Liver (tissue), 9 donors: Measurements from ENCODE around the gene TFB2M. TPM values are rescaled to one million over a fixed set of nuclear protein-coding genes. Genes with fewer than 3 reads are reported as not detected.

Source experiments
- DNase-seq: peaks from one replicate; pipeline ENCODE4 v3.0.0-alpha.2; 2017; ENCODE audit warnings: low spot score
- H3K27ac ChIP-seq, 2 donors: one replicate each; pipeline ENCODE4 v1.7.0; 2013; ENCODE audit warnings: inconsistent platforms in 2 of 2, low read length in 2 of 2, control low read depth in 1 of 2, low read depth in 1 of 2, mild to moderate bottlenecking in 1 of 2
- H3K27me3 ChIP-seq, 4 donors: one replicate each; pipeline versions ENCODE4 v1.6.1 to v1.7.0; 2013; ENCODE audit warnings: low read length in 3 of 4, inconsistent platforms in 1 of 4, mild to moderate bottlenecking in 1 of 4, moderate library complexity in 1 of 4; ENCODE audit not compliant: control insufficient read depth in 4 of 4, insufficient read depth in 4 of 4
- H3K36me3 ChIP-seq, 4 donors: one replicate each; pipeline versions ENCODE4 v1.6.1 to v1.7.0; 2013; ENCODE audit warnings: low read length in 3 of 4, mild to moderate bottlenecking in 3 of 4, low read depth in 1 of 4, moderate library complexity in 1 of 4; ENCODE audit not compliant: control insufficient read depth in 4 of 4, insufficient read depth in 3 of 4
- H3K4me1 ChIP-seq, 4 donors: one replicate each; pipeline versions ENCODE4 v1.6.1 to v1.7.0; 2013; ENCODE audit warnings: low read length in 3 of 4, mild to moderate bottlenecking in 3 of 4, moderate library complexity in 1 of 4; ENCODE audit not compliant: control insufficient read depth in 4 of 4, insufficient read depth in 4 of 4
- H3K4me3 ChIP-seq, 3 donors: one replicate each; pipeline versions ENCODE4 v1.6.1 to v1.7.0; 2013; ENCODE audit warnings: low read length in 3 of 3, control low read depth in 1 of 3, low read depth in 1 of 3, mild to moderate bottlenecking in 1 of 3
- H3K9ac ChIP-seq, 2 donors: one replicate each; pipeline ENCODE4 v1.7.0; 2013; ENCODE audit warnings: low read length in 2 of 2, mild to moderate bottlenecking in 2 of 2, moderate library complexity in 2 of 2, control low read depth in 1 of 2, low read depth in 1 of 2
- H3K9me3 ChIP-seq, 4 donors: one replicate each; pipeline versions ENCODE4 v1.6.1 to v1.7.0; 2013; ENCODE audit warnings: low read length in 3 of 4; ENCODE audit not compliant: control insufficient read depth in 4 of 4
- EGR1 ChIP-seq, 2 donors: IDR thresholded peaks; 2 replicates each; pipeline ENCODE4 v1.6.1; 2016 to 2018; ENCODE audit warnings: antibody characterized with exemption in 2 of 2, low read depth in 2 of 2
- FOXA2 ChIP-seq: IDR thresholded peaks from 2 replicates; pipeline ENCODE4 v1.6.1; 2016; ENCODE audit warnings: antibody characterized with exemption
- GABPA ChIP-seq, 2 donors: IDR thresholded peaks in 1 of 2; conservative IDR thresholded peaks in 1 of 2; 2 replicates each; pipeline ENCODE4 v1.6.1; 2016; ENCODE audit warnings: antibody characterized with exemption in 2 of 2, mild to moderate bottlenecking in 1 of 2, moderate library complexity in 1 of 2
- JUND ChIP-seq, 2 donors: IDR thresholded peaks; 2 replicates each; pipeline ENCODE4 v1.6.1; 2016; ENCODE audit warnings: antibody characterized with exemption in 2 of 2
- NR2F2 ChIP-seq: IDR thresholded peaks from 2 replicates; pipeline ENCODE4 v1.6.1; 2016; ENCODE audit warnings: antibody characterized with exemption
- RXRA ChIP-seq, 2 donors: IDR thresholded peaks; 2 replicates each; pipeline ENCODE4 v1.6.1; 2017 to 2018; ENCODE audit warnings: antibody characterized with exemption in 2 of 2, mild to moderate bottlenecking in 1 of 2
- TAF1 ChIP-seq: conservative IDR thresholded peaks from 2 replicates; pipeline ENCODE4 v1.6.1; 2016; ENCODE audit warnings: antibody characterized with exemption, mild to moderate bottlenecking
- WGBS: extraction: QIAGEN DNeasy Blood & Tissue Kit; methylation state at CpG from one replicate; pipeline ENCODE4 v1.1.7; 2013; 5-methylcytosine and 5-hydroxymethylcytosine counted together
- polyA plus RNA-seq, 2 donors: library from polyadenylated mRNA; stranded (reverse) in 1 of 2; unstranded in 1 of 2; fragments of 200-250 nt in 1 of 2; fragments of >200 nt in 1 of 2; fragmentation: Nextera tagmentation in 1 of 2; extraction: Ambion mirVana in 1 of 2; gene quantifications; one replicate each; pipeline versions ENCODE4 v1.2.1 to v1.2.3, GENCODE V29; 2013 to 2015
- total RNA-seq, 2 donors: library from RNA; depleted of rRNA; stranded (reverse); fragments of >200 nt; gene quantifications; one replicate each; pipeline ENCODE4 v1.2.3, GENCODE V29; 2014
- TF ChIP-seq, protein P1 (sequence below): IDR thresholded peaks from 2 replicates; pipeline ENCODE4 v1.6.1; 2016; ENCODE audit warnings: antibody characterized with exemption, mild to moderate bottlenecking
- TF ChIP-seq, protein P2 (sequence below): IDR thresholded peaks from 2 replicates; pipeline ENCODE4 v1.6.1; 2016; ENCODE audit warnings: antibody characterized with exemption
- TF ChIP-seq, protein P3 (sequence below): IDR thresholded peaks from 2 replicates; pipeline ENCODE4 v1.6.1; 2016; ENCODE audit warnings: antibody characterized with exemption
- TF ChIP-seq, protein P4 (sequence below): fragments of 150-350 bp; IDR thresholded peaks from 2 replicates; pipeline ENCODE4 v1.5.1; 2017; ENCODE audit warnings: improper control_type of control experiment, low read depth, low read length; ENCODE audit not compliant: missing input control
- donor health status: healthy.
- donor health status: healthy.
- donor health status: healthy.
- donor health status: healthy.
- donor health status: healthy.

TFB2M gene
- total and polyA plus RNA-seq, 4 donors: 15.0 to 26.4 (median 23.5) TPM

DNA sequence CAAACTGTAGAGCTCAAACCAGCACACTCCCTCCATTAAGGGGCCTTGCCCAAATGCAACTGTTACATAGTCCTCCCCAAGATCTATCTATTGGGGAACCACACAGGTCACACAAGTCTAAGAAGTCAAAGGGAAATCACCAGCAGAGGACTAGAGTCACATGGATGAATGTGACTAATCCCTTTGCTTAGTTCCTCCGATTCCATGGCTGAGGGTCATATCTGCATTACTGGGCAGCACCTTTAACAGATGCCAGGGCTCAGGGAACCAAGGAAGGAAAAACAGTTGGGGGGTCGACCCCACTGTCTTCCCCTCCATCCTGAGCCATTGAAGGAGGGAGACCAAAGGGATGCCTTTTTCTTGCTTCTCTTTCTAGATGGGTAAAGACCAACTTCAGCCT lies 35.6 kb downstream of the TFB2M start:
- 67% methylated on average over 2 of the region's 2 CpGs for WGBS
- Histone ChIP-seq H3K9me3 (peaks cover 0 to 16% (median 6%) of the 10 kb centered on the region in 4 donors), H3K4me1 (no peaks in the 10 kb centered on the region), H3K27ac (no peak overlapping the region), H3K27me3 (no peaks in the 10 kb centered on the region), H3K9ac (no peak overlapping the region), H3K4me3 (peak overlapping the region in 1 of 3 donors; percentile 50), H3K36me3 (no peaks in the 10 kb centered on the region)
- DNase-seq: no peak
- TF ChIP-seq NR2F2 (no peak), RXRA (IDR thresholded peaks at IDR 0.05) (no peak), TAF1 (no peak), JUND (IDR thresholded peaks at IDR 0.05) (no peak), FOXA2 (no peak)
- TF ChIP-seq, protein P1, sequence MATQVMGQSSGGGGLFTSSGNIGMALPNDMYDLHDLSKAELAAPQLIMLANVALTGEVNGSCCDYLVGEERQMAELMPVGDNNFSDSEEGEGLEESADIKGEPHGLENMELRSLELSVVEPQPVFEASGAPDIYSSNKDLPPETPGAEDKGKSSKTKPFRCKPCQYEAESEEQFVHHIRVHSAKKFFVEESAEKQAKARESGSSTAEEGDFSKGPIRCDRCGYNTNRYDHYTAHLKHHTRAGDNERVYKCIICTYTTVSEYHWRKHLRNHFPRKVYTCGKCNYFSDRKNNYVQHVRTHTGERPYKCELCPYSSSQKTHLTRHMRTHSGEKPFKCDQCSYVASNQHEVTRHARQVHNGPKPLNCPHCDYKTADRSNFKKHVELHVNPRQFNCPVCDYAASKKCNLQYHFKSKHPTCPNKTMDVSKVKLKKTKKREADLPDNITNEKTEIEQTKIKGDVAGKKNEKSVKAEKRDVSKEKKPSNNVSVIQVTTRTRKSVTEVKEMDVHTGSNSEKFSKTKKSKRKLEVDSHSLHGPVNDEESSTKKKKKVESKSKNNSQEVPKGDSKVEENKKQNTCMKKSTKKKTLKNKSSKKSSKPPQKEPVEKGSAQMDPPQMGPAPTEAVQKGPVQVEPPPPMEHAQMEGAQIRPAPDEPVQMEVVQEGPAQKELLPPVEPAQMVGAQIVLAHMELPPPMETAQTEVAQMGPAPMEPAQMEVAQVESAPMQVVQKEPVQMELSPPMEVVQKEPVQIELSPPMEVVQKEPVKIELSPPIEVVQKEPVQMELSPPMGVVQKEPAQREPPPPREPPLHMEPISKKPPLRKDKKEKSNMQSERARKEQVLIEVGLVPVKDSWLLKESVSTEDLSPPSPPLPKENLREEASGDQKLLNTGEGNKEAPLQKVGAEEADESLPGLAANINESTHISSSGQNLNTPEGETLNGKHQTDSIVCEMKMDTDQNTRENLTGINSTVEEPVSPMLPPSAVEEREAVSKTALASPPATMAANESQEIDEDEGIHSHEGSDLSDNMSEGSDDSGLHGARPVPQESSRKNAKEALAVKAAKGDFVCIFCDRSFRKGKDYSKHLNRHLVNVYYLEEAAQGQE: no peak
- TF ChIP-seq, protein P2, sequence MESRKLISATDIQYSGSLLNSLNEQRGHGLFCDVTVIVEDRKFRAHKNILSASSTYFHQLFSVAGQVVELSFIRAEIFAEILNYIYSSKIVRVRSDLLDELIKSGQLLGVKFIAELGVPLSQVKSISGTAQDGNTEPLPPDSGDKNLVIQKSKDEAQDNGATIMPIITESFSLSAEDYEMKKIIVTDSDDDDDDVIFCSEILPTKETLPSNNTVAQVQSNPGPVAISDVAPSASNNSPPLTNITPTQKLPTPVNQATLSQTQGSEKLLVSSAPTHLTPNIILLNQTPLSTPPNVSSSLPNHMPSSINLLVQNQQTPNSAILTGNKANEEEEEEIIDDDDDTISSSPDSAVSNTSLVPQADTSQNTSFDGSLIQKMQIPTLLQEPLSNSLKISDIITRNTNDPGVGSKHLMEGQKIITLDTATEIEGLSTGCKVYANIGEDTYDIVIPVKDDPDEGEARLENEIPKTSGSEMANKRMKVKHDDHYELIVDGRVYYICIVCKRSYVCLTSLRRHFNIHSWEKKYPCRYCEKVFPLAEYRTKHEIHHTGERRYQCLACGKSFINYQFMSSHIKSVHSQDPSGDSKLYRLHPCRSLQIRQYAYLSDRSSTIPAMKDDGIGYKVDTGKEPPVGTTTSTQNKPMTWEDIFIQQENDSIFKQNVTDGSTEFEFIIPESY: no peak

DNA sequence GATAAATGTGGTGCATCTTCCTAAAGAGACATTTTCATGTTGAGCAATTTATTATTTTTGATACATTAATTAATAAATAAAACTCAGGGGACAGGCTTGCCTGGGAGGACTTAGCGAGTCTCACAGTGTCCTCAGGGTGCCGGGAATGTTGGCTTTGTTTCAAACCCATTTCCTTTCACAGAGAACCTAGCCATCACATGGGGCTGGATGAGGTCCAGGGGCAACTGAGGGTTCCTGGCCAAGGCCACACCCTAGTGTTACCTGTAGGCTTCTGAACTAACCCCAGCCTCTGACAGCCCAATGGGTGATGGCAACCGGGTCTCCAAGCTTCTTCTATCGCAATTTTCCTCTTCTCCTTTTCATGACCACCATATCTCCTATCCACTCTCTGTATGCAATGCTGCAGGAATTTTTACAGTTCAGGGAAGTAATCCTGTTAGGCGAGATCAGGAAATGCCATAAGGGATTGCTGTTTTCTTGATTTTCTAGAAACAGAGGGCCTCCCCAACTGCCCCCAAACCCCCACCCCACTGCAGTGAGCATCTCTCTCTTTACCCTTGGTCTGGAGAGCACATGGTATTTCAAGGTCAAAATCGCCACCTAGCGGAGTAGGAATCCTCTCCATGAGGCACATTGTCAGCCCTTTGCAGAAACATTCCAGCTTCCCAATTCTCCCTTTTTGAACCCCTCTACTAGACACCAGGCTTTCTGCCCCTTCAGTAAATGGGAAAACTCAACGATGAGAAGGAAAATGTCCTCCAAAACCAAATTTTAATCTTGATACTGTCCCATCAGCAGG lies 36.9 kb downstream of the TFB2M start:
- Histone ChIP-seq H3K27ac (no peak overlapping the region), H3K36me3 (no peaks in the 10 kb centered on the region), H3K4me1 (no peaks in the 10 kb centered on the region), H3K4me3 (no peak overlapping the region), H3K9ac (no peak overlapping the region), H3K27me3 (no peaks in the 10 kb centered on the region), H3K9me3 (peaks cover 0 to 16% (median 6%) of the 10 kb centered on the region in 4 donors)
- 77% methylated on average over 8 of the region's 8 CpGs for WGBS
- TF ChIP-seq, protein P3, sequence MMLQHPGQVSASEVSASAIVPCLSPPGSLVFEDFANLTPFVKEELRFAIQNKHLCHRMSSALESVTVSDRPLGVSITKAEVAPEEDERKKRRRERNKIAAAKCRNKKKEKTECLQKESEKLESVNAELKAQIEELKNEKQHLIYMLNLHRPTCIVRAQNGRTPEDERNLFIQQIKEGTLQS: no peak
- TF ChIP-seq NR2F2 (no peak), GABPA (IDR thresholded peaks at IDR 0.05 in 1 of 2, conservative IDR thresholded peaks at IDR 0.05 in 1 of 2) (no peak), JUND (IDR thresholded peaks at IDR 0.05) (no peak)
- DNase-seq: no peak

DNA sequence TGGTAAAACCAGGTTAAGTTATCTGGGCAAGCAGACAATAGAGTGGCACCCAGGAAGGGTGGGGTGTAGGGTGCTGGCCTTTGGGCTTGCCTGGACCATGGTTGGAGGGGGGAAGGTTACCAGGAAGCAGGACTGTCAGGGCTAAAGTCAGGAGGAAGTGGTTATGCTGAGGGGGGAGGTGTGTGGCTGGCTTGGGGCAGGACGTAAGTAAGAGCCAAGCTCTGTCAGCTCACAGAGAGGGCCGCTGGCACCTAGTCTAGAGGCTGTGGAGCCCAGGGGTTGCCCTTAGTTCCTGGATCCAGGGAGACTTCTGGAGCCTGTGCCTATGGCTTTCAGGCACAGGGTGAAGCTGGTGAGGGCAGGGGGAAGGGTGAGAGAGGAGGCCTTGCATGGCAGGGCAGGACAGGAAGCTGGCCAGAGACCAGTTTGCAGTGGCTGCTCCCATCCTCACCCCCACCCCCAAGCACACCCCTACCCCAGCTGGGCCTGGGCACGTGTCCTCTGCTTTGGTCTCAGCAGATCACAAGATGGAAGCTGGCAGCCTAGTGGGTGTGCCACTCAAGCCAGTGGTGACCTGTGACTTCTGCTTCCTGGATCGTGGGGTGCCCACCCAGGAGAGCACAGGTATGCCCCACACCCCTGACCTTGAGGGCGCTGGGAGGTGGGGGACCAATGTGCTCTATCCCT lies 38.5 kb downstream of the TFB2M start:
- TF ChIP-seq, protein P3: no peak
- TF ChIP-seq EGR1 (IDR thresholded peaks at IDR 0.05; ENCODE audit: low read depth in 2 of 2) (no peak), JUND (IDR thresholded peaks at IDR 0.05) (no peak)
- TF ChIP-seq, protein P4, sequence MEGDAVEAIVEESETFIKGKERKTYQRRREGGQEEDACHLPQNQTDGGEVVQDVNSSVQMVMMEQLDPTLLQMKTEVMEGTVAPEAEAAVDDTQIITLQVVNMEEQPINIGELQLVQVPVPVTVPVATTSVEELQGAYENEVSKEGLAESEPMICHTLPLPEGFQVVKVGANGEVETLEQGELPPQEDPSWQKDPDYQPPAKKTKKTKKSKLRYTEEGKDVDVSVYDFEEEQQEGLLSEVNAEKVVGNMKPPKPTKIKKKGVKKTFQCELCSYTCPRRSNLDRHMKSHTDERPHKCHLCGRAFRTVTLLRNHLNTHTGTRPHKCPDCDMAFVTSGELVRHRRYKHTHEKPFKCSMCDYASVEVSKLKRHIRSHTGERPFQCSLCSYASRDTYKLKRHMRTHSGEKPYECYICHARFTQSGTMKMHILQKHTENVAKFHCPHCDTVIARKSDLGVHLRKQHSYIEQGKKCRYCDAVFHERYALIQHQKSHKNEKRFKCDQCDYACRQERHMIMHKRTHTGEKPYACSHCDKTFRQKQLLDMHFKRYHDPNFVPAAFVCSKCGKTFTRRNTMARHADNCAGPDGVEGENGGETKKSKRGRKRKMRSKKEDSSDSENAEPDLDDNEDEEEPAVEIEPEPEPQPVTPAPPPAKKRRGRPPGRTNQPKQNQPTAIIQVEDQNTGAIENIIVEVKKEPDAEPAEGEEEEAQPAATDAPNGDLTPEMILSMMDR: no peak
- DNase-seq: no peak
- Histone ChIP-seq H3K9ac (no peak overlapping the region), H3K9me3 (peaks cover 0 to 15% (median 6%) of the 10 kb centered on the region in 4 donors), H3K27me3 (no peaks in the 10 kb centered on the region), H3K4me3 (no peak overlapping the region), H3K4me1 (no peaks in the 10 kb centered on the region), H3K27ac (no peak overlapping the region), H3K36me3 (no peaks in the 10 kb centered on the region)
- WGBS: 51% methylated on average over 5 of the region's 5 CpGs
